A673 (cell line): ENCODE data around the gene PRSS48. TPM values are rescaled to one million over a fixed set of nuclear protein-coding genes. Genes with fewer than 3 reads are reported as not detected.

ENCODE experiments used
- Bru-seq: library from RNA; stranded (reverse); fragments of 400-500 nt; gene quantifications from one replicate; lab custom pipeline; 2021; lab: Mats Ljungman, UMichigan
- BruChase-seq, 2 experiments: library from RNA; stranded (reverse); fragments of 400-500 nt; gene quantifications; one replicate each; lab custom pipeline; 2021; lab: Mats Ljungman, UMichigan
- BruUV-seq: library from RNA; stranded (reverse); fragments of 400-500 nt; replicated peaks from 2 replicates; lab custom pipeline; 2021; lab: Mats Ljungman, UMichigan
- CTCF ChIA-PET: fragments of 300-600 bp; sonication (Branson Sonifier 250); formaldehyde crosslinking; loops from one replicate; lab custom pipeline; 2022; ENCODE audit warnings: antibody characterized with exemption; lab: Charles Lee
- POLR2A ChIA-PET: fragments of 300-600 bp; sonication (Branson Sonifier 250); formaldehyde crosslinking; loops from one replicate; lab custom pipeline; 2022; ENCODE audit warnings: antibody characterized with exemption; ENCODE audit not compliant: low non-redundant PET; lab: Charles Lee
- DNase-seq: peaks from one replicate; pipeline ENCODE4 v3.0.0-alpha.2; 2015; ENCODE audit warnings: low spot score
- H3K27ac ChIP-seq: fragments of 200-600 bp; sonication (generic); 2 replicates; pipeline ENCODE4 v1.5.1; 2016; ENCODE audit warnings: mixed run types, low read depth, mild to moderate bottlenecking, mixed read lengths, antibody characterized with exemption, low read length; ENCODE audit not compliant: poor library complexity, severe bottlenecking
- H3K27me3 ChIP-seq: fragments of 200-600 bp; sonication (generic); replicated peaks from 2 replicates; pipeline ENCODE4 v1.6.1; 2017; ENCODE audit warnings: mixed run types, low read depth, mild to moderate bottlenecking, mixed read lengths, antibody characterized with exemption, low read length; ENCODE audit not compliant: insufficient read depth, poor library complexity
- H3K36me3 ChIP-seq: fragments of 200-600 bp; sonication (generic); 2 replicates; pipeline ENCODE4 v1.6.1; 2016; ENCODE audit warnings: mixed run types, mild to moderate bottlenecking, mixed read lengths, antibody characterized with exemption, low read length; ENCODE audit not compliant: insufficient read depth, poor library complexity, severe bottlenecking
- H3K4me1 ChIP-seq: fragments of 200-600 bp; sonication (generic); 2 replicates; pipeline ENCODE4 v1.6.1; 2017; ENCODE audit warnings: mixed run types, mild to moderate bottlenecking, mixed read lengths, antibody characterized with exemption, low read length; ENCODE audit not compliant: insufficient read depth, poor library complexity, severe bottlenecking
- H3K4me3 ChIP-seq: fragments of 200-600 bp; sonication (generic); 2 replicates; pipeline ENCODE4 v1.5.1; 2016; ENCODE audit warnings: low read depth, mixed run types, mild to moderate bottlenecking, mixed read lengths, low read length; ENCODE audit not compliant: poor library complexity, severe bottlenecking
- H3K9me3 ChIP-seq: fragments of 200-600 bp; sonication (generic); 2 replicates; pipeline ENCODE4 v1.6.1; 2016; ENCODE audit warnings: mixed run types, low read depth, mild to moderate bottlenecking, mixed read lengths, antibody characterized with exemption, low read length; ENCODE audit not compliant: poor library complexity, severe bottlenecking
- CTCF ChIP-seq: fragments of 300-800, 200-600 bp; sonication (generic); conservative IDR thresholded peaks from 2 replicates; pipeline ENCODE4 v1.5.1; 2017; ENCODE audit warnings: low read depth, mild to moderate bottlenecking, antibody characterized with exemption, low read length, moderate library complexity, mixed read lengths
- EZH2 ChIP-seq: fragments of 200-600 bp; sonication (generic); IDR thresholded peaks from 2 replicates; pipeline ENCODE4 v1.6.1; 2017; ENCODE audit warnings: borderline replicate concordance, low read depth, mild to moderate bottlenecking, mixed read lengths, antibody characterized with exemption, low read length; ENCODE audit not compliant: poor library complexity, severe bottlenecking
- intact Hi-C: fragments of 100-400 bp; cut with micrococcal nuclease; formaldehyde crosslinking; loops from one replicate; pipeline ENCODE4 v1.10.0; 2022; ENCODE audit not compliant: unreplicated experiment
- long read RNA-seq: library from polyadenylated mRNA; stranded (forward); transcript quantifications from one replicate; pipeline ENCODE4 v2.0.0, GENCODE V29; 2022
- total RNA-seq: library from RNA; stranded (reverse); gene quantifications from 2 replicates; pipeline ENCODE4 v1.2.3, GENCODE V29; 2021

Gene PRSS48
- total RNA-seq, result not detected in 2 replicates
- Bru-seq, nascent RNA, result percentile 6 among the genes with signal in this experiment
- not detected for BruChase-seq, experiment 1, labeled RNA remaining after a 2-hour chase
- not detected for BruChase-seq, experiment 2, labeled RNA remaining after a 6-hour chase
- long read RNA-seq, result 0 reads

GRCh38 chr4:151276787-151277562, at the start of gene PRSS48:
Gene PRSS48 (plus strand): TSS chr4:151277161. CDS start chr4:151277173, 12 bp downstream.
- ChIA-PET CTCF (interaction anchor here (1.5 kb wide), 1 partner anchor 327 kb away, joined by 9 read pairs; no protein-coding TSS in a partner anchor), POLR2A (no interaction called here)
- no peaks in the 10 kb centered on the region for H3K4me1 ChIP-seq
- intact Hi-C loops, result loop anchor here (2.0 to 5.0 kb wide), 2 partner anchors 86 to 335 kb away; no protein-coding TSS in a partner anchor
- no peaks in the 10 kb centered on the region for H3K36me3 ChIP-seq
- no peaks in the 10 kb centered on the region for H3K27me3 ChIP-seq
- TF ChIP-seq EZH2 (no peak), CTCF (peak; percentile 89)
- BruUV-seq, result no TSS peak
- no peak within 1 kb of the TSS for H3K27ac ChIP-seq
- no peaks in the 10 kb centered on the region for H3K9me3 ChIP-seq
- peak; percentile 74 for DNase-seq
- no peak within 1 kb of the TSS for H3K4me3 ChIP-seq

- H3K27ac ChIP-seq, result no peak overlapping the region
Measured at GRCh38 chr4:151227172-151227571, 49.8 kb upstream of the PRSS48 start.

GRCh38 chr4:151227731-151228130, 49.2 kb upstream of the PRSS48 start:
- CTCF ChIA-PET, result no interaction called here
- intact Hi-C loops, result no loop called here

More at GRCh38 chr4:151227172-151227571, 49.8 kb upstream of the PRSS48 start:
- Histone ChIP-seq H3K4me1 (peaks cover 4% of the 10 kb centered on the region), H3K9me3 (no peaks in the 10 kb centered on the region), H3K27me3 (no peaks in the 10 kb centered on the region), H3K4me3 (no peak overlapping the region), H3K36me3 (no peaks in the 10 kb centered on the region)
- TF ChIP-seq EZH2 (no peak), CTCF (no peak)
- intact Hi-C loops, result no loop called here
- ChIA-PET POLR2A (interaction anchor here (0.6 kb wide), 1 partner anchor 66 kb away, joined by 3 read pairs; no protein-coding TSS in a partner anchor), CTCF (no interaction called here)
- BruUV-seq, result no TSS peak
- no peak for DNase-seq

More at GRCh38 chr4:151227731-151228130, 49.2 kb upstream of the PRSS48 start:
- Histone ChIP-seq H3K27me3 (no peaks in the 10 kb centered on the region), H3K27ac (no peak overlapping the region), H3K9me3 (no peaks in the 10 kb centered on the region), H3K36me3 (no peaks in the 10 kb centered on the region), H3K4me1 (peaks cover 4% of the 10 kb centered on the region), H3K4me3 (no peak overlapping the region)
- DNase-seq, result no peak
- POLR2A ChIA-PET, result interaction anchor here (0.6 kb wide), 1 partner anchor 65 kb away, joined by 3 read pairs; no protein-coding TSS in a partner anchor
- TF ChIP-seq CTCF, result no peak
- no peak for TF ChIP-seq EZH2
- BruUV-seq, result no TSS peak
